Mucosa of stomach (tissue), 1 donor: ENCODE results near the gene ME3.

ENCODE experiments used
- H3K27me3 ChIP-seq: one replicate; pipeline ENCODE4 v1.7.0; 2013; ENCODE audit warnings: mild to moderate bottlenecking, low read length; ENCODE audit not compliant: control insufficient read depth, insufficient read depth
- H3K36me3 ChIP-seq: one replicate; pipeline ENCODE4 v1.7.0; 2013; ENCODE audit warnings: low read length; ENCODE audit not compliant: control insufficient read depth, insufficient read depth
- H3K4me1 ChIP-seq: one replicate; pipeline ENCODE4 v1.7.0; 2013; ENCODE audit warnings: mild to moderate bottlenecking, low read length; ENCODE audit not compliant: control insufficient read depth, insufficient read depth
- H3K4me3 ChIP-seq: one replicate; pipeline ENCODE4 v1.7.0; 2013; ENCODE audit warnings: low read length
- H3K9ac ChIP-seq: one replicate; pipeline ENCODE4 v1.7.0; 2013; ENCODE audit warnings: mild to moderate bottlenecking, low read length, moderate library complexity
- H3K9me3 ChIP-seq: one replicate; pipeline ENCODE4 v1.7.0; 2013; ENCODE audit warnings: mild to moderate bottlenecking, low read length, moderate library complexity; ENCODE audit not compliant: control insufficient read depth
- donor health status: Pancreatic carcinoma.

Gene ME3

DNA sequence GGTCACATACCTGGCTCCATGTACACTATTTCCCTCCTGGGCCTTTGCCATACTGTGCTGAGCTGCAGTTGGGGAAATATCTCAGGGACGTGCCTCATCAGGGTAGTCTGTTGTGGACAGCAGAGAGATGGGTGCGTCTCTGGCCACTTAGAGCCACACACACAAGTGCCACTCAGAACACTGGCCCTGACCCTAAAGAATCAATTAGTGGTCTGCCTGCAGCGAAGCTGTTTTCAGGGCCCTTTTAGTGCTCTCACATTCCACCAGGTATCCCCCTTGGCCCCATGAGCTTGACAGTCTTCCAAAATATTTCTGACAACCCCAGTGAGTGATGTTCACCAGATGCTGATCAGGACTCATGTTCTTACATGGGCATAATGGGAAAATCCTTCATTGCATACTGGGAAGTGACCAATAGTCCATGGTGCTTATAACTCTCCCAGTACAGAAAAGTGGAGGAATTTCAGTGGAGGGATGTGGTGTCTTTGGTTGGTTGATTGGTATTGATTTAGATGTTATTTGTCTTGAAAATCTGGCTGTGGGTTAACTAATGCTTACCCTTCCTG is 66.1 kb downstream of the ME3 start:
- Histone ChIP-seq H3K4me1 (peaks cover 6% of the 10 kb centered on the region), H3K27me3 (no peaks in the 10 kb centered on the region), H3K36me3 (no peaks in the 10 kb centered on the region), H3K4me3 (no peak overlapping the region), H3K9me3 (no peaks in the 10 kb centered on the region), H3K9ac (no peak overlapping the region)

DNA sequence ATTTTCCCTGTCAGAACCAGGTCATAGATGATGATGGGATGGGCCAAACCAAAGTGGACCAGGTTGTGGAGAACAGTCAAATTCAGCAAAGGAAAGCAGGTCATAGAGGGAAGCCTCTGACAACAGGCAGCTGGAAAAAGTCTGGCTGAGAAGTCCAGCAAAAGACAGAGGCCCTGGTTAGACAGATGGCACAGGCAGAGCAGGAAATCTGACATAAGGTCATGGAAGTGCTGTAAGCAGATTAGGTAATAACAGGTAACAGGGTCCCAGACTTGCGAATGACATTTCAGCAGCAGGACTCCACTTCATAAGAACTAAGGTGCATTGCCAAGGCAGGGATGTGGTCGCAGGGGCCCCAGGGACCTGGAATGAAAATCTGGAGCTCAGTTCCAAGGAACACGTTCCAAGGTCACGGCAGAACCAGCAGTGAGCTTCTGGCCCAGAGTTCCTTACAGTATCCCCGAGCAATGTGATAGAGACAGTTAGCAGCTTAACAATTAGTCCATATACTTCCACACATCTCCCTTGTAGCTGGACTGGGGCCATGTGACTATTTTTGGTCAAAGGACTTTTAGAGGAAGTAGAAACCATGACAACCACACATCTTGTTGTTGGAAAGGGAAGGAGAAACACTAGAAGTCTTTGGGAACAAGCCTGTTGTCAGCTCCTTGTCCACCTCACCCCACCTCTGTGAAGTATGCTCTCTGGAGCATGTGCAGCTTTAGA is 75.4 kb downstream of the ME3 start:
- Histone ChIP-seq H3K4me3 (no peak overlapping the region), H3K9me3 (no peaks in the 10 kb centered on the region), H3K27me3 (no peaks in the 10 kb centered on the region), H3K9ac (no peak overlapping the region), H3K36me3 (no peaks in the 10 kb centered on the region), H3K4me1 (peaks cover 15% of the 10 kb centered on the region)

DNA sequence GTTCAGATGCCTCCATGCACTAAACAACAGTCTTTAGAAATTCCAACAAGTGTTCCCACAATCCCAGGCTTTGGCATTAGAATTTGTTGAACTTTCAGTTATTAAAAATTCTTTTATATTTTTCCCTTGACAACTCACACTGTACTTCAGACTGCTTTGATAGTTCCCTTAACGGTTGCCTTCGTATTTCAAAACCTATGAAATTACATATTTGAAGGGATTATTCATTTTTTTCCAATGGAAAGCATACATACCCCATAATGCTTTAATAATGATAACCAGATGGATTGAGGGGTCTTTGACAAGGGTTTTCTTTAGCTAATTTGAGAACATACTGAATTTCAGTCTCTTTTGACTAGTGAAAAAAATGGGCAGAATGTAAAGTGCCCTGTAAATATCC is 76.5 kb downstream of the ME3 start:
- no peaks in the 10 kb centered on the region for H3K27me3 ChIP-seq
- peaks cover 15% of the 10 kb centered on the region for H3K4me1 ChIP-seq
- no peak overlapping the region for H3K9ac ChIP-seq
- no peaks in the 10 kb centered on the region for H3K9me3 ChIP-seq
- no peaks in the 10 kb centered on the region for H3K36me3 ChIP-seq
- H3K4me3 ChIP-seq = no peak overlapping the region

DNA sequence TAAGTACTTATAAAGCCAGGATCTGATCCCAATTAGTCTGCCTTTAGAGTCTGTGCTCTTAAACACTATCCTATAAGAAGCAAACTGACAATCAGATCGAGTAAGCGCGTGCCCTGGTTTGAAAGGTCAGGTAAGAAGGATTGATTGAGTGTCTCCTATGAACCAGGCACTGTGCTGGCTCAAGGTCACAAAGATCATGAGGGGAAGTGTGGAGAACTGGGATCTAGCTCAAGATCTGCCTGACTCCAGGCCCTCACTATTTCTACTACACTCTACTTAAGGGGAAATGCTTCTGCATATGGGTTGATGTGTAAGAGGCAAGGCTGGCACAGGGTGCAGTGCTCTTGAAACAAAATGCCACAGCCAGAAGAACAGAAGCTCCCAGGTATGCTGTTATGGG is 77.0 kb downstream of the ME3 start:
- no peak overlapping the region for H3K9ac ChIP-seq
- peaks cover 15% of the 10 kb centered on the region for H3K4me1 ChIP-seq
- H3K9me3 ChIP-seq = no peaks in the 10 kb centered on the region
- H3K36me3 ChIP-seq = no peaks in the 10 kb centered on the region
- no peaks in the 10 kb centered on the region for H3K27me3 ChIP-seq
- no peak overlapping the region for H3K4me3 ChIP-seq

DNA sequence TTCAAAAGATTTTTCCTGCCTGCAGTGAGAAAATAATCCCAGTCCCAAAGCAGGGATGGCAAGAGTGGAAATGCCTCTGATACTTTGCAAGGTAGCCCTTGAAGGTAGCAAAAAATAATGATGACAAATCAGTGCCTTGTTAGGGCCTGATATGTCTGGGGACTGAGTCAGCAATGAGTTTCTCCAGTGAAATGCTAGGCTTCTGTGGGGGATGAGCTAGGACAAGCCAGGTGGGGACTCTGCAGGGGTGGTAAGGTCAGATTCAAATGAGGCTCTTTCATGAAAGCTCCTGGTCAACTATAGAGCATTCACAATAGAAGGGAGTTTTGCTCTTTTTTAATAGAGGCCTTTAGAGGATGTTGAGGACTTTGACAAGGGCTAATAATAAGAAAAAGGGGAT is 77.7 kb downstream of the ME3 start:
- H3K4me1 ChIP-seq = peaks cover 15% of the 10 kb centered on the region
- no peaks in the 10 kb centered on the region for H3K36me3 ChIP-seq
- H3K9ac ChIP-seq = no peak overlapping the region
- H3K27me3 ChIP-seq = no peaks in the 10 kb centered on the region
- no peak overlapping the region for H3K4me3 ChIP-seq
- H3K9me3 ChIP-seq = no peaks in the 10 kb centered on the region

DNA sequence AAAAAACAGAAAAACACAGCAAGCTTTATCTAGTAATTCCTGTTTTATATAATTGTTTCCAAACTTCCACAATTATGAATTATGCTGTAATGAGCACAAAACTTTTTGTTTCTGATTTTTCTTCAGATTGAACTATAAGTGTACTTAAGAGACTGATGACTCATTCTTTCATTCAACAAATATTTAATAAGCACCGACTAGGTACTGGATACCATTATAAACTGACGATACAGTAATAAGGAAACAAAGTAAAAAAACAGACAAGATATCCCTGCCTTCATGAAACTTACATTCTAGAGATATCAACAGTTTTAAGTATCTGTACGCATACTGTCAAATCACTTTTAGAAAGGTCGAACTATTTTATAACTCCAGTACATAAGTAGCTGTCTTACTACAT is 78.6 kb downstream of the ME3 start:
- Histone ChIP-seq H3K4me1 (peaks cover 15% of the 10 kb centered on the region), H3K27me3 (no peaks in the 10 kb centered on the region), H3K9me3 (no peaks in the 10 kb centered on the region), H3K36me3 (no peaks in the 10 kb centered on the region), H3K4me3 (no peak overlapping the region), H3K9ac (no peak overlapping the region)

DNA sequence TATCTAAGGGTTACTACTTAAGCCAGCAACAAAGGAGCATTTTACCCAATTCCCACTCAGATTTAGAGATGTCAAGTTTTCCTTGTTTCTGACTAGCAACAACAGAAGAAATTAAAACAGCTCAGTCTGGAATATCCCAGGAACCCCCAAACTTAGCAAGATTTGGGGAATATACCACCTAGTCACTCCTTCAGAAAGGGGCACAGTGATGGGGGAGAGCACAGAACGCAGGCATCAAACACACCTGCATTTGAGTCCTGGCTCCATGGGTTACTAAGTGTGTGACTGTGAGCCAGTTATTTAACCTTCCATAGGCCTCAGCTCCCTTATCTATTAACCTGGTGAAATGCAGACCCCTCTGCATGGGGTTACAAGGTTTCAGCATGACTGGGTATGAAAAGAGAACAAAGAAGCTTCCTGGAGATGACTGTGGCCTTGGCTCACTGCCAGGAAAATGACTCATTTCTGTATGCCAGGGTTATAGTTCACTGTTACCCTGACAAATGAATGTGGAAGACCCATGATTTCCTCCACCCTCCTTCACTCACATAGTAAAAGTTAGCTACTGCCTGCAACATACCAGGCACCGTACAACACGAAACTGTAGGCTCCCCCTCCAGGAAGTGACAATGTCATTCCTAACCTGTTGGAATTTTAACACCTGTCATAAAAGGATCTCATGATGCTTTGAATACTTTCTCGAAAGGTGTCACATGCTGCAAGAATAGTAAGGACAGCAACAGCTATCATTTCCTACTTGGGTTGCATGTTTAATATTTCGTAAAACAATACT is 79.6 kb downstream of the ME3 start:
- H3K4me3 ChIP-seq = no peak overlapping the region
- no peak overlapping the region for H3K9ac ChIP-seq
- peaks cover 15% of the 10 kb centered on the region for H3K4me1 ChIP-seq
- H3K27me3 ChIP-seq = no peaks in the 10 kb centered on the region
- H3K36me3 ChIP-seq = no peaks in the 10 kb centered on the region
- no peaks in the 10 kb centered on the region for H3K9me3 ChIP-seq

DNA sequence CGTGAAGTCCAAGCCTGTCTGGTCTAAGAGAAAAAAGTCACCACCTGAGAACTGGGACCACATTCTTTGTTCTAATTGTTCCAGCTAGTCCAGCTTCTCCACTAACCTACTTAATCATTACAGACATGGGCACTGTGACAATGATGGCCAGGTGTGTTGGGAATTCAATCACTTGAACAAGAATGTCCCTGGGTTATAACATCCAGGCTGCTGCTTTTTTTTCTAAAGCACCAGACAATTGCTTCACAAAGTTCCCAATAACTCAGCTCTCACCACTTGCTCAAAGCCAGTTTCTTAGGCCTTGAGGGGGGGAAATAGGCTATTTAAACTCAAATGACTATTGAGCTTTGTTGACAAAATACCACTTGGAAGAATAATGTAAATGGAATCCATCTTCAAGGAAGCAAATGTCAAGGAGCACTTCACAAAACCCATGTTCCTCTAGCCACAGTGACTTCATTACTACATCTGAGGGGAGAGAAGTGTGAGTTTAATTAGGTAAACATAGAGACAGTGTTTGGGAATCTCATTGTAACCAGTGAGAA is 80.3 kb downstream of the ME3 start:
- H3K9me3 ChIP-seq = no peaks in the 10 kb centered on the region
- no peak overlapping the region for H3K4me3 ChIP-seq
- no peaks in the 10 kb centered on the region for H3K27me3 ChIP-seq
- peaks cover 15% of the 10 kb centered on the region for H3K4me1 ChIP-seq
- H3K36me3 ChIP-seq = no peaks in the 10 kb centered on the region
- H3K9ac ChIP-seq = no peak overlapping the region

DNA sequence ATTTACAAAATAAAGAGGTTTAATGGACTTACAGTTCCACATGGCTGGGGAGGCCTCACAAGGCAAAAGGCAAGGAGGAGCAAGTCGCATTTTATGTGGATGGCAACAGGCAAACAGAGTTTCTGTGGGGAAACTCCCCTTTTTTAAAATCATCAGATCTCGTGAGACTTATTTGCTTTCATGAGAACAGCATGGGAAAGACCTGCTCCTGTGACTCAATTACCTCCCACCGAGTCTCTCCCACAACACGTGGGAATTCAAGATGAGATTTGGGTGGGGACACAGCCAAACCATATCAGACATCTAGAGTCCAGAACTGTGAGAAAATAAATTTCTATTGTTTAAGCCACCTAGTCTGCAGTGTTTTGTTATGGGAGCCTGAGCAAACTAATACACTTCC is 80.8 kb downstream of the ME3 start:
- no peak overlapping the region for H3K4me3 ChIP-seq
- no peak overlapping the region for H3K9ac ChIP-seq
- H3K27me3 ChIP-seq = no peaks in the 10 kb centered on the region
- no peaks in the 10 kb centered on the region for H3K9me3 ChIP-seq
- peaks cover 15% of the 10 kb centered on the region for H3K4me1 ChIP-seq
- no peaks in the 10 kb centered on the region for H3K36me3 ChIP-seq

DNA sequence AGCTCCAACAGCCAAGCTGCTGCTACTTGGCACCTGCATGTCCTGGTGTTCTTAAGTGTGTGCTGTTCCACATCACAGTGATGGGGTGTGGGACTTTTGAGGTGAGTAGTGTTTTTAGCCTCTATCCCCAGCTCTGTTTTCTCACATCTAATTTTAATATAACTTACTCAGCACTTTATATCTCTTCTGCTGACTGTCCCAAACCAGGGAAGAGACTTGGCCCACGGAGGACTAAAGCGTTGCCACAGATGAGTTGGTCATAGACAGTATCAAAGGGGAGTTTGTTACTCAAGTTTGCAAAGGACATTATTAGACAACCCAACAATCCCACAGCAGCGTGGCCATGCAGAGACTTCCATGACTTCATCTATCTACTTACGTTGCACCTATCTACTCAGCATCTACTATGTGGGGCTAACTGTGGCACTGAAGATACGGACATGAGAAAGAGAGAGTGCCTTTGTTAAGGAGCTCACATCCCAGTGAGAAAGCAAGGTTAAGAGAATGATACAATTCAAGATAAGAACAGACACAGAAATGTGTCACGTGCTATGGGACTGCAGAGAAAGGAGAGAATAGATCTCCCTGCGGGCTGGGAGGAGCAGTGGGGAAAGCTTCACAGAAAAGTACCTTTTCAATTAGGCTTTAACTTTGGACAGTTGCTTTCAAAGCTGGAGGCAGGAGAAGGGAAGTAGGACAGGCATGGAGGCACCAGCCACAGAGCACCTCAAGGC is 82.4 kb downstream of the ME3 start:
- Histone ChIP-seq H3K9me3 (no peaks in the 10 kb centered on the region), H3K27me3 (no peaks in the 10 kb centered on the region), H3K36me3 (no peaks in the 10 kb centered on the region), H3K4me3 (no peak overlapping the region), H3K9ac (no peak overlapping the region), H3K4me1 (peaks cover 15% of the 10 kb centered on the region)

DNA sequence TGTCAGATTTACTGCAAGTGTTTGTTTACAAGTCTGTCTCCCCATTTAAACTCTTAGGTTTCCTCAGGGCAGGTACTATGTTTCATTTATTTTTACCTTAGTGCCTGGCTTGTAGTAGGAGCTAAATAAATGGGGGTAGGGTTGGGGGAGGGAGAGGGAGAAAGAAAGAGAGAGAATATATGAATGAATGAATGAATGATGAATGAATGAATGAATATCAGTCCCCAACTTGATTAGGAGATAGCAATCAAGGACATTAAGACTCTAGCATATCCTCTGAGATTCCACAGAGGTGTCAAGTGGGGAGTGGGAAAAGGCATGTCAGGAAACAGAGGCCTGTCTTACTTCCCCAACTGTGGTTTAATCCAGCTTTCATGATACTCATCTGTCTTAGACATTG is 83.2 kb downstream of the ME3 start:
- Histone ChIP-seq H3K4me1 (peaks cover 15% of the 10 kb centered on the region), H3K4me3 (no peak overlapping the region), H3K27me3 (no peaks in the 10 kb centered on the region), H3K9ac (no peak overlapping the region), H3K9me3 (no peaks in the 10 kb centered on the region), H3K36me3 (no peaks in the 10 kb centered on the region)
